ENCODE data around the gene MED16. TPM values are rescaled to one million over a fixed set of nuclear protein-coding genes. Genes with fewer than 3 reads are reported as not detected.

MED16 gene
- polyA plus RNA-seq, 3 donors: 20.7 to 37.4 (median 32.8) TPM

DNA sequence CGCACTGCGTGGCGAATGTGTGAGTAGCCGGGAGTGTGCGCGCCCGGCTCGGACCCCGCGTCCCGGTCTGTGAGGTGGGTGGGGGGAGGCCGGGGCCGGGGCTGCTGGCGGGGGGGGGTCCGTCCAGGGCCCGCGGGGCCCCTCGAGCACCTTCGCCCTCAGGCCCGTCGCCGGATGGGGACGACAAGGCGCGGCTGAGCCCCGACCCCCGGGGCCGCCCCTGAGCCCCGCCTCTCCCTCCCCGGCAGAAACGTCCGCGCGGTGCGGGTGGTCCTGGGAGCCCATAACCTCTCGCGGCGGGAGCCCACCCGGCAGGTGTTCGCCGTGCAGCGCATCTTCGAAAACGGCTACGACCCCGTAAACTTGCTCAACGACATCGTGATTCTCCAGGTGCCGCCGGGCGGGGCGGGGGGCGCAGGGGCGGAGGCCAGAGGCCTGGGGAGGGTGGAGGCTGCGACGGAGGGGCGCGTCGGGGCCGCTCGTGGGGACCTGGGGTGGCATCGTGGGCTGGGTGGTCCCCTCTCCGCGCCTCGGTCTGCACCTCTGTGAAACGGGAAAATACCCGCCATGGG, 39.9 kb downstream of the MED16 start:
- H2AFZ ChIP-seq (ENCODE audit: insufficient read depth, low read depth, low read length, poor library complexity, severe bottlenecking): peak overlapping the region; percentile 67
- H3K4me1 ChIP-seq (ENCODE audit: control insufficient read depth in 1 of 2, insufficient read depth in 2 of 2, low read length in 2 of 2): peaks cover 37 to 51% of the 10 kb centered on the region in 2 donors
- no peak for DNase-seq
- H3K36me3 ChIP-seq (replicated peaks in 1 of 2; ENCODE audit: control insufficient read depth in 1 of 2, insufficient read depth in 2 of 2, low read length in 2 of 2): no peaks in the 10 kb centered on the region
- Mint-ChIP-seq H3K4me1 (peaks cover 30% of the 10 kb centered on the region), H3K4me3 (peak overlapping the region; percentile 35 to 58), H3K27me3 (ENCODE audit: low read depth in 3 of 3) (peaks cover 8 to 20% (median 14%) of the 10 kb centered on the region in 3 donors), H3K27ac (no peak overlapping the region), H3K9me3 (peaks cover 0 to 2% (median 0%) of the 10 kb centered on the region in 7 donors), H3K36me3 (no peaks in the 10 kb centered on the region)
- no peaks in the 10 kb centered on the region for H3K9me3 ChIP-seq (replicated peaks in 1 of 2; ENCODE audit: control insufficient read depth in 1 of 2, insufficient read depth in 1 of 2, low read length in 2 of 2)
- H3K79me2 ChIP-seq (ENCODE audit: insufficient read depth, low read length): peaks cover 22% of the 10 kb centered on the region
- 19% methylated on average over 42 of the region's 67 CpGs for WGBS (ENCODE audit: insufficient coverage)
- TF ChIP-seq, protein P1, sequence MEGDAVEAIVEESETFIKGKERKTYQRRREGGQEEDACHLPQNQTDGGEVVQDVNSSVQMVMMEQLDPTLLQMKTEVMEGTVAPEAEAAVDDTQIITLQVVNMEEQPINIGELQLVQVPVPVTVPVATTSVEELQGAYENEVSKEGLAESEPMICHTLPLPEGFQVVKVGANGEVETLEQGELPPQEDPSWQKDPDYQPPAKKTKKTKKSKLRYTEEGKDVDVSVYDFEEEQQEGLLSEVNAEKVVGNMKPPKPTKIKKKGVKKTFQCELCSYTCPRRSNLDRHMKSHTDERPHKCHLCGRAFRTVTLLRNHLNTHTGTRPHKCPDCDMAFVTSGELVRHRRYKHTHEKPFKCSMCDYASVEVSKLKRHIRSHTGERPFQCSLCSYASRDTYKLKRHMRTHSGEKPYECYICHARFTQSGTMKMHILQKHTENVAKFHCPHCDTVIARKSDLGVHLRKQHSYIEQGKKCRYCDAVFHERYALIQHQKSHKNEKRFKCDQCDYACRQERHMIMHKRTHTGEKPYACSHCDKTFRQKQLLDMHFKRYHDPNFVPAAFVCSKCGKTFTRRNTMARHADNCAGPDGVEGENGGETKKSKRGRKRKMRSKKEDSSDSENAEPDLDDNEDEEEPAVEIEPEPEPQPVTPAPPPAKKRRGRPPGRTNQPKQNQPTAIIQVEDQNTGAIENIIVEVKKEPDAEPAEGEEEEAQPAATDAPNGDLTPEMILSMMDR (IDR thresholded peaks at IDR 0.05): no peak
- peaks cover 0 to 12% of the 10 kb centered on the region in 2 donors for H3K27me3 ChIP-seq (ENCODE audit: control insufficient read depth in 2 of 2, insufficient read depth in 2 of 2, low read length in 2 of 2)
- H4K20me1 ChIP-seq (ENCODE audit: insufficient read depth, low read length): no peaks in the 10 kb centered on the region
- H3K4me2 ChIP-seq (replicated peaks; ENCODE audit: extremely low read depth, low read length, poor library complexity, severe bottlenecking): peak overlapping the region; percentile 75
- intact Hi-C loops (cut with micrococcal nuclease): loop anchor here (5.0 kb wide), 2 partner anchors 36 to 81 kb away; no protein-coding TSS in a partner anchor
- H3K9ac ChIP-seq (ENCODE audit: insufficient read depth, low read length, poor library complexity, severe bottlenecking): peak overlapping the region; percentile 27
- H3K27ac ChIP-seq (ENCODE audit: low read depth in 1 of 2, low read length in 2 of 2): no peak overlapping the region
- peak overlapping the region; percentile 18 to 68 (median 24) for H3K4me3 ChIP-seq (replicated peaks in 1 of 3; ENCODE audit: low read depth in 2 of 3, low read length in 3 of 3)

DNA sequence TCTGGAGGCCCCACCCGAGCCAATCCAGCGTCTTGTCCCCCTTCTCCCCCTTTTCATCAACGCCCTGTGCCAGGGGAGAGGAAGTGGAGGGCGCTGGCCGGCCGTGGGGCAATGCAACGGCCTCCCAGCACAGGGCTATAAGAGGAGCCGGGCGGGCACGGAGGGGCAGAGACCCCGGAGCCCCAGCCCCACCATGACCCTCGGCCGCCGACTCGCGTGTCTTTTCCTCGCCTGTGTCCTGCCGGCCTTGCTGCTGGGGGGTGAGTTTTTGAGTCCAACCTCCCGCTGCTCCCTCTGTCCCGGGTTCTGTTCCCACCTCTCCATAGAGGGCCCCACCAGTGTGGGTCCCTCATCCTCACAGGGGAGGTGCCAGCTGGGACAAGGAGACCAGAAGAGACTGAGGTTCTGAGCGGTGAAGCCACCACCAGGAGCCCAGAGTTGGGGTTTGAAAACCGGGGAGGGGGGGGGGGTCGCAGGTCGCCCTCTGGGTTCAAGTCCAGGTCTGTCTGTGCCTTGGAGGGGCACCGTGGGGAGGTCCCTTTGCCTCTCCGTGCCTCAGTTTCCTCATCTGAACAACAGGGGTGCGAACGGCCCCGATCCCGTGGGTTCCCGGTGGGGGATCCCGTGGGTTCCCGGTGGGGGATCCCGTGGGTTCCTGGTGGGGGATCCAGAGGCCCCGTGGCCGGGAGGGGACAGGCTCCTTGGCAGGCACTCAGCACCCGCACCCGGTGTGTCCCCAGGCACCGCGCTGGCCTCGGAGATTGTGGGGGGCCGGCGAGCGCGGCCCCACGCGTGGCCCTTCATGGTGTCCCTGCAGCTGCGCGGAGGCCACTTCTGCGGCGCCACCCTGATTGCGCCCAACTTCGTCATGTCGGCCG, 40.6 kb downstream of the MED16 start, which contains the start of gene ELANE:
TSS of gene ELANE (plus strand) at position 168 of the 878 bp plus-strand sequence. CDS start at position 194, 26 bp downstream.
- H3K27ac ChIP-seq (ENCODE audit: low read depth in 1 of 2, low read length in 2 of 2): no peak within 1 kb of the TSS
- H3K36me3 Mint-ChIP-seq: no peaks in the 10 kb centered on the region

More for the DNA sequence above, 40.6 kb downstream of the MED16 start, which contains the start of gene ELANE:
- Mint-ChIP-seq H3K9me3 (peaks cover 0 to 2% (median 0%) of the 10 kb centered on the region in 7 donors), H3K4me1 (peaks cover 34% of the 10 kb centered on the region), H3K4me3 (peak within 1 kb of the TSS; percentile 61 to 84), H3K27me3 (ENCODE audit: low read depth in 3 of 3) (peaks cover 14 to 28% (median 16%) of the 10 kb centered on the region in 3 donors), H3K27ac (no peak within 1 kb of the TSS)
- H3K27me3 ChIP-seq (ENCODE audit: control insufficient read depth in 2 of 2, insufficient read depth in 2 of 2, low read length in 2 of 2): peaks cover 0 to 18% of the 10 kb centered on the region in 2 donors
- H3K79me2 ChIP-seq (ENCODE audit: insufficient read depth, low read length): peaks cover 22% of the 10 kb centered on the region
- no peaks in the 10 kb centered on the region for H3K9me3 ChIP-seq (replicated peaks in 1 of 2; ENCODE audit: control insufficient read depth in 1 of 2, insufficient read depth in 1 of 2, low read length in 2 of 2)
- intact Hi-C loops (cut with micrococcal nuclease): loop anchor here (5.0 kb wide), 2 partner anchors 35 to 80 kb away; no protein-coding TSS in a partner anchor
- peak in 1 of 3 donors; percentile 43 for DNase-seq
- H3K4me2 ChIP-seq (replicated peaks; ENCODE audit: extremely low read depth, low read length, poor library complexity, severe bottlenecking): peak within 1 kb of the TSS; percentile 75
- WGBS (ENCODE audit: insufficient coverage): 15% methylated on average over 39 of the region's 55 CpGs
- peaks cover 38 to 51% of the 10 kb centered on the region in 2 donors for H3K4me1 ChIP-seq (ENCODE audit: control insufficient read depth in 1 of 2, insufficient read depth in 2 of 2, low read length in 2 of 2)
- H4K20me1 ChIP-seq (ENCODE audit: insufficient read depth, low read length): no peaks in the 10 kb centered on the region
- peak within 1 kb of the TSS; percentile 27 for H3K9ac ChIP-seq (ENCODE audit: insufficient read depth, low read length, poor library complexity, severe bottlenecking)
- peak within 1 kb of the TSS; percentile 18 to 68 (median 24) for H3K4me3 ChIP-seq (replicated peaks in 1 of 3; ENCODE audit: low read depth in 2 of 3, low read length in 3 of 3)
- peak within 1 kb of the TSS; percentile 67 for H2AFZ ChIP-seq (ENCODE audit: insufficient read depth, low read depth, low read length, poor library complexity, severe bottlenecking)
- no peaks in the 10 kb centered on the region for H3K36me3 ChIP-seq (replicated peaks in 1 of 2; ENCODE audit: control insufficient read depth in 1 of 2, insufficient read depth in 2 of 2, low read length in 2 of 2)
- TF ChIP-seq, protein P1 (IDR thresholded peaks at IDR 0.05): no peak
